GM19043 (cell line): ENCODE results near the gene PCLAF.
A peak's percentile ranks its signal among the peaks of the same experiment; 100 is the strongest.
"Not testable (repeated sequence)": the region's sequence is repeated elsewhere in the genome, so short reads cannot be mapped to it uniquely, and the experiment has no call there.

Experiments
- ATAC-seq: cut with Tn5 transposase; IDR thresholded peaks from one replicate; pipeline ENCODE4 v1.9.1; 2021; ENCODE audit warnings: low read depth; ENCODE audit not compliant: unreplicated experiment

The PCLAF gene, protein sequence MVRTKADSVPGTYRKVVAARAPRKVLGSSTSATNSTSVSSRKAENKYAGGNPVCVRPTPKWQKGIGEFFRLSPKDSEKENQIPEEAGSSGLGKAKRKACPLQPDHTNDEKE

DNA sequence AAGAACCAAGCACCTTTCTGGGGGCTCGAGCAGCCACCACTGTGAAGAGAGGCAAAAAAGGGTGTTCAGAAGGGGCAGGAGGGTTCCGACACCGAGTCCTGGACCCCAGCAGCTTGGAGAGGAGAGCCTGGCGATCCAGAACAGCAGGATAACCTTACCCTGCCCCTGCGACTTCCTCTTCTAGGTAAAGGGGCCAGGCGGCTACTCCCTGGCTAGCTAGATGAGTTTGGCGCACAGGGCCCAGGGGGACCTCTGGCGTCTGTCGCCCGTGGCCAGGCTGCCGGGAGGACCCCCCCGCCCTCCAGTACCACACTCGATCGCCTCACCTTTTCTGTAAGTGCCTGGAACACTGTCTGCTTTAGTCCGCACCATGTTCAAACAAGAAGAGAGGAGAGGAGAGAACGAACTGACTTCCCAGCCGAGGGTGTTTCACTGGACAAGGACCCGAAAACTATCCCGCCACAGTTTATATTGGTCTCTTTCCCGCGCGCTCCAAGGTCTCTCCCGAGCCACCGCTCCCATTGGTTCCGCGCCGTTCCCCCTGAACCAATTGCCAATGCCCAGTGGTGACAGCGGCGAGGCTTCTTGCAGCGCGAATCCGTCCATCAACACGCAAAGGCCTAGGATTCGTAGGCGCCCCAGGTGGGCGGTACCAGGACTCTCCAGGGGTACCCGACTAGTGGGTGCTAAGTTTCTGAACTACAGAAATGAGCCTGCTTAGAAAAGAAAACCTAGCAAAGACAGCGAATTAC is at the start of gene PCLAF:
TSS of gene PCLAF (minus strand) at position 442 of the 752 bp plus-strand sequence. CDS start at position 372, 70 bp downstream.
- peak; percentile 98 for ATAC-seq

GRCh38 chr15:64430000-64430735 is 48.9 kb upstream of the PCLAF start:
- no peak for ATAC-seq

- no peak for ATAC-seq
Measured at GRCh38 chr15:64429448-64429847, 48.2 kb upstream of the PCLAF start.

DNA sequence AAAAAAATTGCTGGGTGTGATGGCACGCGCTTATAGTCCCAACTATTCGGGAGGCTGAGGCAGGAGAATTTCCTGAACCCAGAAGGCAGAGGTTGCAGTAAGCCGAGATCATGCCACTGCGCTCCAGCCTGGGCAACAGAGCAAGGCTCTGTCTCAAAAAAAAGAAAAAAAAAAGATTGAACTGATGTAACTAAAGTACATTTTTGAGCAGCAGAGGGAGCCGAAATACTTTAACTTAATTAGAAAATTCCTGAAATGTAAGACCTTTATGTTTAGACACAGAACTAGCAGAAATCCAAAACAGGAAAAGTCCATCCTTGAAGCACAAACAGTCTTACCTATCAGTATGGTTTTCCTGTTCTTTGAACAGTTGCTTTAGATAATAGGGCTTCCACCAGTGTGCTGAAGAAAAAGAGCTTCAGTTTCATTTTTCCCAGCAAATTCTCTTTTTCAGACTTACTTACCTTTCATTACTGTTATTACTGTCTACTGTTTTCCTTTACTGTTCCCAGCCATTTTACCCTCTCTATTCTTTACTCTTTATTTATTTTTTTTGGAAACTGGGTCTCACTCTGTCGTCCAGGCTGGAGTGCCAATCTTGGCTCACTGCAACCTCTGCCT is 45.7 kb upstream of the PCLAF start:
- no peak for ATAC-seq

DNA sequence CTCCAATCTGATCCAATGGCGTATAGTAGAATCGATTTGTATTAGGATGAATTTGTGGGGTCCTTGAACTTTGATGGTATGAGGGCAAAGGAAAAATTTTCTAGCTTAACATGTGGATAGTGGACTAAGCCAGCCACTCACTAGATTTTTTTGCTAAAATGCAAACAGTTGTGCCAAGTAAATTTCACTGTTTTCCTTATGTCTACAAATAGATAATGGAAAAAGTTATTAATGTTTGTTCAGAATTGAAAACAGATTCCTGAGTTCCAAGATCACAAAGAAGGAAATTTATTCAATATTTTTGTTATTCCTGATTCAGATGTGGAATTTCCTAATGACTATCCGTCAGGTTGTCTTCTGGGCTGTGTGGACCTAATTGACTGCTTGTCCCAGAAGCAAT is 44.0 kb upstream of the PCLAF start:
- no peak for ATAC-seq

DNA sequence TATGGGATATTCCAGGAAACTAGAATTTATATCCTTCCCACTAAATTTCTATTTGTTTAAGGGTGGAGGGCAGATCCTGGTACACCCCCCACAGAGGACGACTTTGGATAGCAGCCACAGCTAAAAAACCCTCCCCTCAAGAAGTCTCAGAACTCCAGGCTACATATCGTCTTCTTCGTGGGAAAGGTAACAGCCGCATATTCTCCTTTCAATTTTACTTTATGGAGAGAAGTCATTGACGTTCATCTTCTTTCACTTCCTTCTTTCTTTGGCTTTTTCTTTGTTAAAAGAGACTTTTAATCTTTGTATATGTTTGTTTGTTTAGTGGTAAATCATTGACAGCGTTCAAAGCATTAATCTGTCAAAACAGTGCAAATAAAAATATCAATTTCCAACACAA is 42.7 kb upstream of the PCLAF start:
- no peak for ATAC-seq

GRCh38 chr15:64422697-64423096 is 41.5 kb upstream of the PCLAF start:
- ATAC-seq: no peak

- ATAC-seq: no peak
Measured at GRCh38 chr15:64412216-64412615, 31.0 kb upstream of the PCLAF start.

- ATAC-seq: no peak
Measured at GRCh38 chr15:64400583-64400982, 19.3 kb upstream of the PCLAF start.

DNA sequence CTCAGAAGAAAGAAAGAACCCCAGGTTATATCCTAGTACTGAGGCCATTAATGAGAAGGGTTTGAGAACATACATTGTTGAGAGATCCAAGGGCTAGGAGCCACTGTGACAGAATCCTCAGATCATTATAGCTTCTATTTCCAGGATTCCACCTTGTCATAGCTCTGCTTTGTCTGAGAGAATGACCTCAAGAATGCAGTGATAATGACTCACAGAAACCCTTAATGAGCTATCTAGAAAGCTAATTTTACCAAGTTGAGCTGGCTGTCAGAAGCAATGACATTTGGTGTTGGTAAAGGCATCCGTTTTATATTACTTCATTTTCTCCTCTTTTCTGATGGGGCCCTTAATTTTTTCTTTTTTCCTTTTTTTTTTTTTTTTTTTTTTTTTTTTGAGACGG is 17.3 kb upstream of the PCLAF start:
- ATAC-seq: no peak

DNA sequence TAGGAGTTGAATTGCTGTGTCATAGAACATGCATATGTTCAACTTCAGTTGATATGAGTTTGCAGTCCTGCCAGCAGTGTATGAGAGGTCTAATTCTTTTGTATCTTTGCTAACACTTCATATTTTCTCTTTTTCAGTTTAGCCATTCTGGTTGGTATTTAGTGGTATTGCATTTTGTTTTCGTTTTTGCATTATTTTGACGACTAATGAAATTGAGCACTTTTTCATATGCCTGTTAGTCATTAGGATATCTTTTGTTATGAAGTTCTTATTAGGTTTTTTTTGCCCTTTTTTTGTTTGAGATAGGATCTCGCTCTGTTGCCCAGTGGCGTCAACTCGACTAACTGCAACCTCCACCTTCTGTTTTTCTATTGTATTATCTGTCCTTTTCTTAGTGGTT is 15.5 kb upstream of the PCLAF start:
- ATAC-seq: no peak

- ATAC-seq: not testable (repeated sequence)
Measured at GRCh38 chr15:64392471-64392870, 11.2 kb upstream of the PCLAF start.

DNA sequence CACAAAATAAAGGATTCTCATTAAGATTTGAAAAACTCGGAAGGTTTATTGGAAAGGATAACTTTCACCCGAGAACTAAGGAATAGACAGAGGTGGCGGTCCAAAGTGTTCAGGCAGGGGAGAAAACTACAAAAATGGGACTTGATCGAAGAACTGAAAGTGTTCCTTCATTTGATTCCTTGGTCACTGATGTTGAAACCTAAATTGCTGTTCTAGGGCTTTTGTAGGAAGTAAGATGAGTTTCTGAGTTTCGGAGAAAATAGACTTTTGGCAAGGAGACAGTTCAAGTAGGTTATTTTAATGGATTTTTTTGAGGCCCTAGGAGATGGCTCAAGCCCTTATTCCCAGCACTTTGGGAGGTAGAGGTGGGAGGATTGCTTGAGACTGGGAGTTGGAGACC is 7.8 kb upstream of the PCLAF start:
- ATAC-seq: no peak

DNA sequence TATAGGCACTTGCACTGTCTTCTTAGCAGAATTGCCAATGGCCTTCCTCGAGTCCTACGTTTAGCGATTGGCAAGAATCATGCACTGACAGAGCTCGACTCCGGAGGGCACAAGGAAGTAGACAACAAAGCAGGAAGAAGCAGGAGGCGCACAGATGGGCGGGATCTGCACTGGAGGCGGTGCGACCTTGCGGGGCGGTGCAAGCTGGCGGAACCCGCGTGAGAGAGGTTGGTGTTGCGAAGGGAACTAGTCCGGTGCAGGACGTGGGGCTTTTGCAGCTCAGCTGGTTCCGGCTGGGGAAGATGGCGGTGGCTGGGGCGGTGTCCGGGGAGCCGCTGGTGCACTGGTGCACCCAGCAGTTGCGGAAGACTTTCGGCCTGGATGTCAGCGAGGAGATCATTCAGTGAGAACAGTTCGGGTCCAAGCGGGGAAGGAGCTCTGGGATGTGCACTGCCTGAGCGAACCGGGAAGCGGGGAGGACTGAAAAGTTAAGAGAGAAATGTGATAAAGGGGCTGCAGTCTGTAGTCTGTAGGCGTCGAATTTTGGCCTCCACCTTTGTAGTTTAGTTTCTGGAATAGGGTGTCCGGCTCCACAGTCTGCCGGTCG is 6.4 kb upstream of the PCLAF start, which contains the start of gene TRIP4:
TSS of gene TRIP4 (plus strand) at position 275 of the 607 bp plus-strand sequence. CDS start at position 303, 28 bp downstream.
- ATAC-seq: peak; percentile 97

GRCh38 chr15:64386291-64386690 is 5.0 kb upstream of the PCLAF start:
- ATAC-seq: no peak

DNA sequence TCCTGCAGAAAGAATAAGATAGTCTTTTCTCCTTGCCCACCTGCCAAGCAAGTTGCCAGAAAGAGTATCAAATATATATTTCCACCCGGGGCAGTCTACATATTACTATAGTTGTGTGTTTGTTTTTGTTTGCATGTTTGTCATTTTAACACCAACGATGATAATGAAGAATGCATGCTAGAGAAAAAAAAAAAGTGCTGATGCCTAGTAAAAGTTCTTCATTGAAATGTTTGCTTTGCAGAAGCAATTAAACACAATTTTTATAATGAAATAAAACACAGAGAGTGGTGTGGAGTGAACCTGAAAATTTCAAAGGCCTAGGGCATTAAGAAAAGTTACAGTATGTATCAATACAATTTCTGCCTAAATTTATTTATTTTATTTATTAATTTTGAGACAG is 2.5 kb upstream of the PCLAF start:
- ATAC-seq: no peak

DNA sequence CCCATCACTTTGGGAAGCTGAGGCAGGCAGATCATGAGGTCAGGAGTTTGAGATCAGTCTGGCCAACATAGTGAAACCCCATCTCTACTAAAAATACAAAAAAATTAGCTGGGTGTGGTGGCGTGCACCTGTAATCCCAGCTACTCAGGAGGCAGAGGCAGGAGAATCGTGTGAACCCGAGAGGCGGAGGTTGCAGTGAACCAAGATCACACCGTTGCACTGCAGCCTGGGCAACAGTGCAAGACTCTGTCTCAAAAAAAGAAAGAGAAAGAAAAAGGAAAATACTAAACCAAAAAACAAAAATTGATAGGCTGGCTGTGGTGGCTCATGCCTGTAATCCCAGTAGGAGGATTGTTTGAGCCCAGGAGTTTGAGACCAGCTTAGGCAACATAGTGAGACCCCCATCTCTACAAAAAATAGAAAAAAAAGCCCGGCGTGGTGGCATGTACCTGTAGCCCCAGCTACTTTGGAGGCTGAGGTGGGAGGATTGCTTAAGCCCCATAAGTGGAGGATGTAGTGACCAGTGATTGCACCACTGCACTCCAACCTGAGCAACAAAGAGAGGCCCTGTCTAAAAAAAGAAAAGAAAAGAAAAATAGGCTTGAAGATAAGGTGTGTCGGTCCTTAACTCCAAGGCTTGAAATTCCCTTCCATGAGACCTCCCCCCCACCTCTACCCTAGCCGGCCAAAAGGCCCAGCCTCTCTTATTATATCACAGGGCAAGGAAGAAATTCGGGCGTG is 941 bp downstream of the PCLAF start:
- ATAC-seq: not testable (repeated sequence)

GRCh38 chr15:64379216-64379960 is 1.9 kb downstream of the PCLAF start:
- no peak for ATAC-seq

GRCh38 chr15:64373360-64373759 is 7.9 kb downstream of the PCLAF start:
- no peak for ATAC-seq
